Hepatic stellate cell (primary cell): ENCODE data around the gene ZNF365.

Experiments used
- DNase-seq: peaks from one replicate; pipeline ENCODE4 v3.0.0; 2011; ENCODE audit warnings: low spot score

ZNF365 gene

DNA sequence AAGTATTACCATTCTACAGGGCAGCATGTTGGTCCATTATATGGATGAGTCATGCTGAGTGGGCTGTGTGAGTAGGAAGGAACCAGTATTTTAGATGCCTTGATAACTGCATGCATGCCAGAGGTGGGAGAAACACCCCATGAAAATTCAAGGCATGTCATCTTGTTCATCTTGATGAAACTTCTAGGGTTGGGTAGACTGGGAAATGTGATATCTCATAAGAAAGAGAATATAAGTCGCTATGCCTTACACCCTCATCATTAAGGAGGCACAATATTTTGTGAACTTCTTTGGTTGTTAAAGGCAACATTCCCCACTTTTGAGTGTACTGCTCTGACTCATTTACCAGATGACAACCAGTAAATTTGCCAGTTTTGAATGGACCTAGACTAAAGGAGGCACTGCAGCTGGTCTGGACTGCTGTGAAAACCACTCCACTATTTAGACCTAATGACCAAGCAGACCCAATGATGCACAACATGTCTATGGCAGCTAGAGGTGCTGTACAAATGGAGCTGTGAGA is 48.0 kb downstream of the ZNF365 start:
- DNase-seq = peak; percentile 23

DNA sequence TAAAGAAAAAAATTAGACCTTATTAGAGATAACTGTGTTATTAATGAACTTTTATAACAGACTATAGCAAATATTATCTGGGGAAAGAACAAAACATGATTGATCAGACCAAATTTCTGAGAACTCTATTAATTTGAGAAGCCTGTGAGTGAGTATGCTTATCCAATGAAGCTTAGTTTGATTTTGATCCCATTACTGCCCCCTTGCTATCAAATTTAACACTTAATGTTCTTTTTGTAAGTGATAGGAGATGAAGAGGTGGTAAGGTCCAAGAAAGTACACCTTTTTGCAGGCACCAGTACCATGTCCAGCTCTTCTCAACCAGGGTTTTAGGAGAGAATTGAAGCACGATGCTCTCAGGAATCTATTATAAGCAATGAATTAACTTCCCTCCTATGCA is 49.9 kb downstream of the ZNF365 start:
- DNase-seq = no peak

- no peak for DNase-seq
These were observed 51.9 kb downstream of the ZNF365 start for GRCh38 chr10:62426086-62426485.

GRCh38 chr10:62426600-62426999 is 52.4 kb downstream of the ZNF365 start:
- DNase-seq = no peak

- no peak for DNase-seq
These were observed 56.7 kb downstream of the ZNF365 start for GRCh38 chr10:62430881-62431280.

DNA sequence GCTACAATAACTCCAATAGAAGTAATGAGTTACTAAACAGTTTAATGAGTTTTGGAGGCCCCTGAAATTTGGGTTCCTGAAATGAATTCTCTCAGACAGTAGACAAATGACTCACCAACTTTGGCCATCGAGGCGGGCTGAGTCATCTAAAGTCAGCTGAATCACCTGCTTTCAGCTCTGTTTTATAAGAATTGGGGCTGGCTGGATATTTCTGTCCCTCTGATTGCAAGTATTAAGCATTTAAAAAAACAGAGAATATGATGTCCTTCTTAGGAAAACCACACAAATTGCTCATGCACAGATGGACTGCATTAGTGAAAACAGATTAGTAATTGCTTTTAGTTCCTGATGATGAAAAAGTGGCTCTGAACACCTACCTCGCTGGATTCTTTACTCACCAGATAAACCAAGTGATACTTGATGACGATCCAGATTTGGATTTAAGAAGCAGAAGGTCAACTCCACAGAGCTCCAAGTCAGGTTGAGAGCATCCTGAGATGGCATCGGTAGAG is 59.1 kb downstream of the ZNF365 start:
- peak; percentile 47 for DNase-seq

DNA sequence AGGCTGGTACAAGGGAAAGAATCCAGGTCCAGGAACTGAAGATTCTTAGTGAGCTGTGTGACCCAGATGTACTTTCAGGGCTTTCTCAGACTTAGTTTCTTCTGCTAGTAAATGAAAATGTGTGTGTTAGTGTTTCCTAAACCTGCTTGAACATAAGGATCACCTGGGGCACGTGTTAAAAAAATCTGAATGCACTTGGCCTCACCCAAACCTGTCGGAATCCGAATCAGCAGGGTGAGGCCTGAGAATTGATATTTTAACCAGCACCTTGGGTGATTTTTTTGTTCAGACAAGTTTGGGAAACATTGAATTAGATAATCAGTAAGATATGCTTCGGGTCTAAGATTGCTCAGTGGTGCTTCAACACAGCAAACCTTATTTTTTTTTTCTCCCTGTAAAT is 59.7 kb downstream of the ZNF365 start:
- no peak for DNase-seq

GRCh38 chr10:62437696-62438095 is 63.5 kb downstream of the ZNF365 start:
- peak; percentile 18 for DNase-seq

- DNase-seq = no peak
These were observed 67.8 kb downstream of the ZNF365 start for GRCh38 chr10:62442006-62442405.

GRCh38 chr10:62442894-62443669 is 68.9 kb downstream of the ZNF365 start:
- no peak for DNase-seq

DNA sequence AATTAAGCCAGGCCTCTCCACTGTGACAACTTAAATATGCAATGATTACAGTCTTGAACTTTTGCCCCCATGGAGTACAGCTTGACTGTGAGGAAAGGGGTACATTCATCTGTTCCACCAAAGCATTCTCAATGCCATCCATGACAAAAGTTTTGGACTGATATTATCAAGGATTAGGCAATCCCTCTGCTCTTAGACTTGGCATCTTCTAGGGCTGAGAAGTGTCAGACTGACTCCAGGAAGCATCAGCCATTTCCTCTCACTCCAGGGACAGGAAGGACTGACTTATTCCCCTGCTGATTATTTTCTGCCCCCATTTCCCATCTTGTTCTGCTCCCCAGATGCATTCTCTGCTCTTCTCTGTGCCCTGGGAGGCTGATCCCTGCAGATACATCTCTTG is 69.7 kb downstream of the ZNF365 start:
- no peak for DNase-seq

DNA sequence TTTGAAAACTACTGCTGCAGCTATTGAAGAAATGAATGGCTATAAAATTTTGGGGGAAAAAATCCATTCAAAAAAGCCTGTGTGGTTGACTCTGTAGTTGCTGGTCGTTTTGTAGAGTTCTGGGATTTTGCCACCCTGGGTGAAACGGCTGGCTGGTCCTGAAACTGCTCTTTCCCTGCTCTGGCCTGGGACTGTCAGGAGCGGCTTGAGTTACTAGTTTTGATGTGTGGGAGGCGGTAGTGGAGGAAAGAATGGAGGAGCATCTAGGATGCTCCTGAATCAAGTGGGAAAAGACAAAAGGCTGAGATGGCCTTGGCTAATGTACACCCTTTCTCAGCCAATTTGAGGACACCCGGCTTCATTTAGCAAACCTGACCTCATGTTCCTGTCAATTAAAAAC is 72.5 kb downstream of the ZNF365 start:
- DNase-seq = no peak

DNA sequence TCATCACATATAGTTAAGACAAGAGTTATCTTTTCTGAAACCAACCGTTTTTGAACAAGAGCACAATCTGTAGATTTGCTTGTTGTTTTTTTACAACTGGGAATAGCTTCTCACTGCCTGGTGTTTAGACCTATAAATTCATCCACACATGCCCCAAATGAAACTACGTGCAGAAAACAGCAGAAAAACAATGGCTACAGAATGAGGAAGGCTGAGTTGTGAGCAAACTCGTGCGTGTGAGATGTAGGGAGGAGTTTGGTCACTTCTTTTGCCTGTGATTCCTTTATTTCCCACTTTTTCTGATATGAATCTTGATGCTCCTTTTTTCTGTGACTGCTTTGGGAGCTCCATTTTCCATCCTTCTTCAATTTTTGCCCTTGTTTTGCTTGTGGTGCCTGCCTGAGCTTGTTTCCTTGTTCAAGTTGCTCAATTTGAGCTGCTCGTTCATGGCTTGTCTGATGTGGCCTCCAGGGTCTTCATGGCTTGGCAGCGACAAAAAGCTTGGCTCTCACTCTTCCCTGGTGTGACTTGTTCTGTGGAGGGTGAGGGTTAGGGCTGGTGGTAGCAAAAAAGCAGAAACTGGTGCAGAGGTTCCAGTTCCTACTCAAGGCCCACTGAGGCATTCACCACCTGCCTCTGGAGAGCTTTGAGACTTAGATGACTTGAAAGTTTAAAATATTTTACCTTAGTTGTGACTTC is 76.9 kb downstream of the ZNF365 start:
- DNase-seq = no peak

DNA sequence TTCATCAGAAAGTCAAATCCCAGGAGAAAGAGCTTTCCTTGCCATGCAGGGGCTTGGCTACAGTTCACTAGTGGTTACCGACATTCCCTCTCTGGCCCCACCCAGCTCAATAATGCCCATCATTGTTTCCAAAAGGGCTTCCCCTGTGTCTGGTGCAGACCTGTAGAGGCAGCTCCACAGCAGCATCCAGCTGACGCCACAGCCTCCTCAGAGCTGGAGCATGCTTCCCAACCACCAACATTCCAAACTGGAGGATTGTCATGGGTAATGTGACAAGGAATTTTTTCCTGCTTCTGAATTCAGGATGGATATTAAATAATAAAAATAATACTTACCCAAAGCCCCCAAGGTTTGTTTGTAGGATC is 77.4 kb downstream of the ZNF365 start:
- no peak for DNase-seq
